Uterus (tissue), 4 donors: ENCODE data around the gene HOXB8. TPM values are rescaled to one million over a fixed set of nuclear protein-coding genes. Genes with fewer than 3 reads are reported as not detected.
A peak's percentile ranks its signal among the peaks of the same experiment; 100 is the strongest.

Experiments used
- DNase-seq, 2 donors: peaks; one replicate each; pipeline ENCODE4 v3.0.0-alpha.2; 2019 to 2020
- H3K27ac ChIP-seq, 2 donors: fragments of 200-600 bp; sonication (generic); 1 replicate in 1 of 2; 2 replicates in 1 of 2; pipeline ENCODE4 v1.5.1; 2016 to 2018
- H3K27me3 ChIP-seq, 2 donors: fragments of 200-600 bp; sonication (generic); one replicate each; pipeline ENCODE4 v1.5.1; 2018 to 2019; ENCODE audit warnings: control low read depth in 1 of 2
- H3K36me3 ChIP-seq, 2 donors: fragments of 200-600 bp; sonication (generic); one replicate each; pipeline ENCODE4 v1.5.1; 2019; ENCODE audit warnings: control low read depth in 1 of 2
- H3K4me1 ChIP-seq, 2 donors: fragments of 200-600 bp; sonication (generic); one replicate each; pipeline ENCODE4 v1.5.1; 2018 to 2019; ENCODE audit warnings: control low read depth in 1 of 2
- H3K4me3 ChIP-seq, 2 donors: fragments of 200-600 bp; sonication (generic); 1 replicate in 1 of 2; 2 replicates in 1 of 2; pipeline ENCODE4 v1.5.1; 2018 to 2019; ENCODE audit warnings: mild to moderate bottlenecking in 1 of 2
- H3K9me3 ChIP-seq, 2 donors: fragments of 200-600 bp; sonication (generic); one replicate each; pipeline ENCODE4 v1.5.1; 2019; ENCODE audit warnings: control low read depth in 1 of 2
- CTCF ChIP-seq, 4 experiments: fragments of 200-600 bp in 2 of 4; fragments of 450-650 bp in 2 of 4; sonication (generic) in 2 of 4; IDR thresholded peaks; one replicate each; pipeline ENCODE4 v1.5.1; 2016 to 2019; ENCODE audit warnings: antibody characterized with exemption in 4 of 4, mild to moderate bottlenecking in 2 of 4, moderate library complexity in 1 of 4
- POLR2A ChIP-seq, 2 donors: fragments of 450-650 bp; IDR thresholded peaks; one replicate each; pipeline ENCODE4 v1.6.1; 2016; ENCODE audit warnings: antibody characterized with exemption in 2 of 2, mild to moderate bottlenecking in 1 of 2, moderate library complexity in 1 of 2
- intact Hi-C: fragments of 100-400 bp; cut with DNase I; formaldehyde crosslinking; loops from one replicate; pipeline ENCODE4 v1.15.1; 2023; ENCODE audit warnings: low total_unique reads
- total RNA-seq, 4 donors: library from RNA; depleted of rRNA in 3 of 4; stranded (reverse); fragments of >200 nt in 3 of 4; gene quantifications; one replicate each; pipeline versions ENCODE4 v1.1.0 to v1.2.4, GENCODE V29; 2014 to 2023
- donor health status: DM: yes; HTN: yes; CAD: no.

The HOXB8 gene
- total RNA-seq, 4 donors from 2014 or later = 0.29 to 9.5 (median 1.9) TPM; not detected in 1

GRCh38 chr17:48601539-48602425, 13.3 kb downstream of the HOXB8 start:
- peaks cover 0 to 7% of the 10 kb centered on the region in 2 donors for H3K4me1 ChIP-seq
- H3K27me3 ChIP-seq = peaks cover 9 to 78% of the 10 kb centered on the region in 2 donors
- no peak for TF ChIP-seq CTCF (IDR thresholded peaks at IDR 0.05)
- TF ChIP-seq POLR2A (IDR thresholded peaks at IDR 0.05) = peak in 1 of 2 donors; percentile 18
- intact Hi-C loops = no loop called here
- H3K27ac ChIP-seq = no peak overlapping the region
- H3K36me3 ChIP-seq = no peaks in the 10 kb centered on the region
- no peak overlapping the region for H3K4me3 ChIP-seq
- no peaks in the 10 kb centered on the region for H3K9me3 ChIP-seq
- no peak for DNase-seq

GRCh38 chr17:48601207-48601538, 13.9 kb downstream of the HOXB8 start:
- Histone ChIP-seq H3K36me3 (no peaks in the 10 kb centered on the region), H3K27me3 (peaks cover 9 to 79% of the 10 kb centered on the region in 2 donors), H3K4me3 (no peak overlapping the region), H3K4me1 (peaks cover 0 to 7% of the 10 kb centered on the region in 2 donors), H3K9me3 (no peaks in the 10 kb centered on the region), H3K27ac (no peak overlapping the region)
- intact Hi-C loops = no loop called here
- no peak for DNase-seq
- TF ChIP-seq POLR2A (IDR thresholded peaks at IDR 0.05) (no peak), CTCF (IDR thresholded peaks at IDR 0.05) (no peak)

GRCh38 chr17:48600244-48601098, 14.6 kb downstream of the HOXB8 start:
- Histone ChIP-seq H3K4me3 (no peak overlapping the region), H3K27ac (no peak overlapping the region), H3K36me3 (no peaks in the 10 kb centered on the region), H3K27me3 (peaks cover 9 to 79% of the 10 kb centered on the region in 2 donors), H3K4me1 (peaks cover 0 to 7% of the 10 kb centered on the region in 2 donors), H3K9me3 (no peaks in the 10 kb centered on the region)
- intact Hi-C loops = no loop called here
- DNase-seq = no peak
- TF ChIP-seq CTCF (IDR thresholded peaks at IDR 0.05) (no peak), POLR2A (IDR thresholded peaks at IDR 0.05) (no peak)

- intact Hi-C loops = loop anchor here (10.0 kb wide), 1 partner anchor 255 kb away; no protein-coding TSS in a partner anchor
- H3K27ac ChIP-seq = no peak overlapping the region
- peaks cover 0 to 7% of the 10 kb centered on the region in 2 donors for H3K4me1 ChIP-seq
- TF ChIP-seq POLR2A (IDR thresholded peaks at IDR 0.05) = no peak
- TF ChIP-seq CTCF (IDR thresholded peaks at IDR 0.05) = no peak
- H3K4me3 ChIP-seq = no peak overlapping the region
- no peaks in the 10 kb centered on the region for H3K36me3 ChIP-seq
- H3K9me3 ChIP-seq = no peaks in the 10 kb centered on the region
- no peak for DNase-seq
- peaks cover 9 to 75% of the 10 kb centered on the region in 2 donors for H3K27me3 ChIP-seq
Measured at GRCh38 chr17:48599354-48599753, 15.7 kb downstream of the HOXB8 start.
